BJ (cell line): Measurements from ENCODE around the gene DNAAF2. TPM values are rescaled to one million over a fixed set of nuclear protein-coding genes. Genes with fewer than 3 reads are reported as not detected.
A peak's percentile ranks its signal among the peaks of the same experiment; 100 is the strongest.
"Not testable (repeated sequence)": the region's sequence is repeated elsewhere in the genome, so short reads cannot be mapped to it uniquely, and the experiment has no call there.

Source experiments
- CTCF ChIA-PET: fragments of 350-600 bp; formaldehyde crosslinking; extraction: SDS; loops from one replicate; lab custom pipeline; 2021; ENCODE audit warnings: antibody characterized with exemption, inconsistent platforms; lab: Yijun Ruan, JAX
- POLR2A ChIA-PET: fragments of 300-600 bp; sonication (Branson Sonifier 250); formaldehyde crosslinking; extraction: SDS; loops from one replicate; lab custom pipeline; 2021; ENCODE audit warnings: antibody characterized with exemption; lab: Charles Lee
- DNase-seq: peaks from one replicate; pipeline ENCODE4 v3.0.0-alpha.2; 2011; ENCODE audit warnings: low read depth
- H3K27me3 ChIP-seq: 2 replicates; pipeline ENCODE4 v1.6.0; 2011; ENCODE audit warnings: low read length; ENCODE audit not compliant: control insufficient read depth, insufficient read depth
- H3K36me3 ChIP-seq: 2 replicates; pipeline ENCODE4 v1.5.1; 2011; ENCODE audit warnings: low read length; ENCODE audit not compliant: control insufficient read depth, insufficient read depth
- H3K4me3 ChIP-seq: 2 replicates; pipeline ENCODE4 v1.5.1; 2011; ENCODE audit warnings: low read depth, mild to moderate bottlenecking, control low read depth, low read length
- CTCF ChIP-seq: IDR thresholded peaks from 2 replicates; pipeline ENCODE4 v1.5.1; 2011; ENCODE audit warnings: low read depth, mild to moderate bottlenecking, control low read depth, inconsistent platforms, low read length, moderate library complexity; ENCODE audit not compliant: insufficient read depth
- polyA plus RNA-seq: library from polyadenylated mRNA; depleted of rRNA; stranded (reverse); fragments of >200 nt; gene quantifications from 2 replicates; pipeline ENCODE4 v1.2.3, GENCODE V29; 2011

Gene DNAAF2
- polyA plus RNA-seq, 1 experiment: 3.6 TPM

DNA sequence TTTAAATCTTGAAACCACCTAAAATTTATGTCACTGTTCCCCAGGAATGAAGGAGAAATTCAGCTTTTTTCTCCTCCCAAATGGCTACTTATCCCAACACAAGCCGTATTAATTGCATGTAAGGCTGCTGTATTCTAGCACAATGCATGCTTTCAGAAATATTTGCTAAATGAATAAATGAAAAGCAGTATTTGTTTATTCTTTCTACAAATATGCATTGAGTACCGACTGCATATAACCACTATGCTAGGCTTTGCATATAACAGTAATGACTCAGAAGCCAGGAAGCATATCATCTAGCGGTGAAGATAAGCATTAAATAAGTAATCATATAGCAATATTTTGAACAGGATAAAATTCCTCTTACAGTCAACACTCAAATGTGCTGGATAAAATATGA lies 42.0 kb downstream of the DNAAF2 start:
- no peak overlapping the region for H3K4me3 ChIP-seq
- POLR2A ChIA-PET: no interaction called here
- TF ChIP-seq CTCF: no peak
- CTCF ChIA-PET: interaction anchor here (0.7 to 1.2 kb wide), 2 partner anchors 41 to 176 kb away, joined by 3 read pairs; no protein-coding TSS in a partner anchor
- no peaks in the 10 kb centered on the region for H3K27me3 ChIP-seq
- DNase-seq: no peak
- H3K36me3 ChIP-seq: no peaks in the 10 kb centered on the region

GRCh38 chr14:49589387-49589786 lies 45.7 kb downstream of the DNAAF2 start:
- no peaks in the 10 kb centered on the region for H3K36me3 ChIP-seq
- H3K27me3 ChIP-seq: no peaks in the 10 kb centered on the region
- no peak for DNase-seq
- H3K4me3 ChIP-seq: no peak overlapping the region
- TF ChIP-seq CTCF: no peak
- ChIA-PET CTCF (interaction anchor here (0.9 kb wide), 1 partner anchor 16 kb away, joined by 3 read pairs; no protein-coding TSS in a partner anchor), POLR2A (no interaction called here)

- H3K36me3 ChIP-seq: peaks cover 8% of the 10 kb centered on the region
- DNase-seq: peak; percentile 37
- no peak overlapping the region for H3K4me3 ChIP-seq
- H3K27me3 ChIP-seq: no peaks in the 10 kb centered on the region
- CTCF ChIA-PET: interaction anchor here (0.5 to 2.5 kb wide), 20 partner anchors 9 to 266 kb away, joined by 3 to 19 read pairs (median 4); partner anchors contain the start of genes LRR1, MGAT2, NEMF and RPL36AL
- TF ChIP-seq CTCF: peak; percentile 68
- POLR2A ChIA-PET: interaction anchor here (0.6 to 1.3 kb wide), 2 partner anchors 8 to 12 kb away, joined by 3 to 4 read pairs; partner anchors contain the start of gene LRR1
Observed at GRCh38 chr14:49586673-49587460, 48.2 kb downstream of the DNAAF2 start.

DNA sequence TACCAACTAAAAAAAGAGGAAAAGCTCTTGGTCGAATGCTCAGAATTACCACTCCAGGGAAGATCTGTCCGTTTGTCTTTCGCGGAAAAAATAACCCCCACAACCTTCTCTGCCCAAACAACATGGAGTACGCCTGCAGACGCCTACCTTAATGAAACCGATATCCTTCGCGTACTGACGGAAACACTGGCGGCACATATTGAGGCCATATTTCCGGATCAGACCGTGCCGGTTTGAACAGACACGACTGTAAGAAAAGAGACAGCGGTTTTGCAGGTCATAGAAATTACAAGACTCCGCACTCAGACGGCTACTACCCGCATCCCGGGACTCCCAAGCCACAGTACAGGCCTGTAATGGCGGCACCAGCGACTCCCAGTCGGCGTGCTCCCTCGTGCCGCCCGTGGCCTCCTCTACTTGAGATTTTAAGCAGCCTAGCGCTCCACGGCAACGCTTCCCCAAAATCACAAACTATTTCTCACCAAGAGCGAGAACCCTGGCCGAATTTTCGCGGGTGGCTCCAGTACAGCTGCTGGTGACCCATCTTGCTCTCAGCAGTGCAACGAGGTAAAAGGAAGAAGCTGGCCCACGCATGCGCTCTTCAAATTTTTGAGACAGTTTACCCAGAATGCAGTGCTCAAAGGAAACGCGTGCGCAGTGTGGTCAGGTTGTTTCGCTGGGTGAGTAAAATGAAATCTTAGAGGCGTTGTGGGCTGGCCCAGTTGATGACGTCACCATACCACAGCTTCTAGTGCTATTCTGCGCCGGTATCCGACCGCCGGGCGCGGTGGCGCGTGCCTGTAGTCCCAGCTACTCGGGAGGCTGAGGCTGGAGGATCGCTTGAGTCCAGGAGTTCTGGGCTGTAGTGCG lies 49.0 kb downstream of the DNAAF2 start, which contains the start of gene RPS29:
TSS of gene RPS29 (minus strand) at position 578 of the 870 bp plus-strand sequence. CDS start at position 544, 34 bp downstream.
- DNase-seq: peak; percentile 97
- CTCF ChIA-PET: interaction anchor here (0.6 to 2.5 kb wide), 16 partner anchors 9 to 526 kb away, joined by 3 to 19 read pairs (median 4); partner anchors contain the start of genes LRR1, MGAT2 and RPL36AL
- POLR2A ChIA-PET: interaction anchor here (0.6 to 1.3 kb wide), 2 partner anchors 9 to 13 kb away, joined by 3 to 4 read pairs; partner anchors contain the start of gene LRR1
- H3K4me3 ChIP-seq: peak within 1 kb of the TSS; percentile 90
- TF ChIP-seq CTCF: no peak
- H3K27me3 ChIP-seq: no peaks in the 10 kb centered on the region
- peaks cover 8% of the 10 kb centered on the region for H3K36me3 ChIP-seq

GRCh38 chr14:49584981-49585640 lies 49.9 kb downstream of the DNAAF2 start:
- POLR2A ChIA-PET, H3K27me3 ChIP-seq, H3K36me3 ChIP-seq, DNase-seq: not testable (repeated sequence)
- H3K4me3 ChIP-seq: peak overlapping the region; percentile 90
- CTCF ChIA-PET: interaction anchor here (0.8 to 1.2 kb wide), 3 partner anchors 10 to 64 kb away, joined by 3 to 4 read pairs (median 3); no protein-coding TSS in a partner anchor
